NCI-H345 treated with DMSO at 0.1 percent for 48 hours (cell line): ENCODE data around the gene PSMB5.

Experiments used
- DNase-seq: peaks from one replicate; lab custom pipeline; 2025; ENCODE audit not compliant: unreplicated experiment; lab: John Stamatoyannopoulos, UW

PSMB5 gene

DNA sequence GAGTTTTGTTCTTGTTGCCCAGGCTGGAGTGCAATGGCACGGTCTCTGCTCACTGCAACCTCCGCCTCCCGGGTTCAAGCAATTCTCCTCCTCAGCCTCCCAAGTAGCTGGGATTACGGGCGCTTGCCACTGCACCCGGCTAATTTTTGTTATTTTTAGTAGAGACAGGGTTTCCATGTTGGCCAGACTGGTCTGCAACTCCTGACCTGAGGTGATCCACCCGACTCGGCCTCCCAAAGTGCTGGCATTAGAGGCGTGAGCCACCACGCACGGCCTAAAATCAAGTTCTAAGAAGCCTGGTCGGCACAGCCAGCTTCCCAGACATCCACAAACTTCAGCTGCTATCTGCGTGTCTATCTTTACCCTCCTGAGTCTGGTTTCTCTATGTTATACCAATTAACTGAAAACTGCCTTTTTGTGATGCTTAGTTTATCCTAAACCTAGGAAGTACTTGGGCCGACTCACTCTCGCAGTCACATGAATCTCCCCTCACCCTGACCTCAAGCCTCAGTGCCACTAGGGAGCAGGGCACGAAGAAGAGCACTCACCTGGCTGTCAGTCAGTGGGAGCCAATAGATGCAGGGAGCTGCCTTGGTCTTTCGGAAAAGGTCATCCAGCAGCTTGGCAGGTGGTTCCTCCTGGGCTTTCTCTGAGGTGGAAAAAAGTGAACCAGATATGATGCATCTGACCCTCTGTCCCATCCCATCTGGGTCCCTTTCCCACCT is 26.0 kb upstream of the PSMB5 start:
- DNase-seq: no peak

DNA sequence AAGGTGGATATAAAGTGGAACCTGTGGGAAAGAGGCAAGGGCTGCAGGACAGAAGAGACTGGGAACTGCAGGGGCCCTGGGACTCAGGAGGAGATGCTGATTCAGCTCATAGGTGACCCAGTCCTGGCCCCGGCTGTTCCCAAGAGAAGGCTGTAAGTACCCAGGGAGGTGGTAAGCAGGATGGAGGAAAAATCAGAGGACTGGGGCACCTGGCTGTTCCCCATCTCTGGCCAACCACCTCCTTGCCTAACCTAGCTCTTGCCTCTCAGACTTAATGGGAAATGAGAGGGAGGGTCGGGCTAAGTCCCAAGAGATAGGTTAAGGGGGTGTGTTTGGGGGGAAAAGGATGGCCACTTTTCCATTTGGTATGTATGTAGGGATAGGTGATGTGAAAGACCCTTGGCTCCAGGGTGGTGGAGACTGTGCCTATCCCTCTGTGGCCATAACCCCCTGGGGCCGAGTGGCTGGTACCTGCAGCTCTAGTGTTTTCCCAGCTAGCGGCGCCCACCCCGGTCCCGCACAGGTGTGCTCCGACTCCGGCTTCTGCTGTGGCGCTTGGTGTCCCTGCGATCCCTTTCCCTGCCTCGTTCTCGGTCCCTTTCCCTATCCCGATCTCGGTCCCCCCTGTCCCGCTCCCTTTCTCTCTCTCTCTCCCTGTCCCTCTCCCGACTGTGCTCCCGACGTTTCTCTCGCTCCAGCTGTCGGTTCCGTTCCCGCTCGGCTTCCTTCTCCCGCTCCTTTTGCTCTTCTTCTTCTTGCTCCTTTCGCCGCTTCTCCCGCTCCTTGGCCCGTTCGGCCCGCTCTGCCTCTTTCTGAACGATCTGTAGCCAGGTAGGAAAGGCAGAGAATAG is 24.2 kb upstream of the PSMB5 start:
- DNase-seq: no peak

GRCh38 chr14:23057757-23058653 is 23.3 kb upstream of the PSMB5 start:
- DNase-seq: no peak

GRCh38 chr14:23056956-23057756 is 22.5 kb upstream of the PSMB5 start, which contains the start of gene CDH24:
Gene CDH24, minus strand, starts transcription at chr14:23057520. Its CDS starts 1,787 bp downstream, at chr14:23055733.
- DNase-seq: no peak

GRCh38 chr14:23056145-23056955 is 21.6 kb upstream of the PSMB5 start:
- DNase-seq: no peak

GRCh38 chr14:23055621-23056144 is 21.0 kb upstream of the PSMB5 start:
- DNase-seq: no peak

- no peak for DNase-seq
These were observed 20.4 kb upstream of the PSMB5 start for GRCh38 chr14:23055147-23055550.

- no peak for DNase-seq
These were observed 19.5 kb upstream of the PSMB5 start for GRCh38 chr14:23054000-23054811.

DNA sequence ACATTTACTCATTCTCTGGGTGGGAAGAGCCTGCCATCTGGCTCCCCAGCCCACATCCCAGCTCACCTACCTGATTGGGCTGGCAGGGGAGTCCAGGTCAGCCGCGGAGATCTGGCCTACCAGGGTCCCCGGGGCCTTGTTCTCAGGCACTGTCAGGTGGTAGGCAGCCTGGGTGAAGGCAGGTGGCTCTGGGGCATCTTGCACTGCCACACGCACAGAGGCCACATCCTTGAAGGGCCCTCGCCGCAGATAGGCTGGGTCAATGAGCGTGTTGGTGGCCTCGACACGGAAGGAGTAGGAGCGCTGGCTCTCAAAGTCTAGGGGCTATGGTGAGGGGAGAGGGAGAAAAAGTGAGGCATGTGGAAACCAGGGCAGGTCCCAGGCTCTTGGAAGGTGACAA is 18.7 kb upstream of the PSMB5 start:
- no peak for DNase-seq

GRCh38 chr14:23052671-23053070 is 18.0 kb upstream of the PSMB5 start:
- no peak for DNase-seq

DNA sequence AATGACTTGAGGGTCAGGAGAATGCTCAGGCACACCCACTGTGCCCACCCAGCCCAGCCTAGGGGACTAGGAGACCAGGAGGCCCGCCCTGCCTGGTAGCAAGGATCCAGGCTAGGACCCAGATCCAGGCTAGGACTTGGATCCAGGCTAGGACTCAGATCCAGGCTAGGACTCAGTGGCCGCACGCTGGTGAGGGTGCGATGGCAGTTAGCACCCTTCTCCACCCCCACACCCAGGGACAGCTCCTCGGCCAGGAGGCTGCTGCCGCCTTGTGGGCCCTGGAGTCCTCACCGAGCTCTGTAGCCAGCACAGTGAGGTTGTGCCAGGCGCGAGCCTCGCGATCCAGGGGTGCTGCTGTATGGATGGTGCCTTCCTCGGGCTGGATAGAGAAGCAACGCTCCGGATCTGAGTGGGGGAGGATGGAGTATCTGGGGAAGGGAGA is 17.5 kb upstream of the PSMB5 start:
- DNase-seq: no peak

DNA sequence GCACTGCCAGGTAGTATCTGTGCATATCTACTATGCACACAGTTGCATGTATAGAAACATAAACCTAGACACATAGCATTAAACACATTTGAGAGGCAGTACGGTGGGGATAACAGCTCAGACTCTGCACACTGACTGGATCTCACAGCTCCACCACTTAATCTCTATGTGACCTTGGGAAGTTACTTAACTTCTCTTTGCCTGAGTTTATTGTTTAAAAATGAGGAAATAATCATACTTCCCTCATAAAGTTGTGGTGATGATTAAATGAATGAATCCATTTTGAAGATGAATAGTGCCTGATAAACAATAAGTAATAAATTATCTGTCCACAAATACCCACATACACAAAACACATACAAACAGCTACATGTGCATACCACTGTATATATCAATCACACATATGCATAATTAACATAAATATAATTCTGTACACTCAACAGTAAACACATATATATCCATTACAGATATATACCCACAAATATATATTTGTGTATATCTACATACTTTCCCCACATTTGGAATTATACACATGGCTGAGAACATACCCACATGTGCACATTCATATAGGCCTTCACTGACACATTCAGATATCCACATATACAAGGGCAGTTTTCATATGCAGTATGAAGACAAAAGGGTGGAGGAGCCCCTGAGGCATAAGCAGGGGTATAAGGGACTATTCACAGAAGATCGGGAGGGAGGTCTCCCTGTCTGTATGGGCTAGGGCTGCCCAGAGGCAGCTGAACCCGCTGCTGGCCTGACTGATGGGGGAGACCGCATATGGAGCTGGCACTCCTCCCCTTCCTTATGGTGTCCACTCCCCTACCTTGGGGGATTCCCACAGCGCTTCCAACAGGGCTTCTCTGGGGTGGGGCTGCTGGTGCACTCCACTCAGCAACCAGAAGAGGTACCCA is 16.7 kb upstream of the PSMB5 start:
- DNase-seq: no peak

- DNase-seq: no peak
These were observed 14.3 kb upstream of the PSMB5 start for GRCh38 chr14:23049011-23049410.

GRCh38 chr14:23047751-23048693 is 13.3 kb upstream of the PSMB5 start:
- no peak for DNase-seq

DNA sequence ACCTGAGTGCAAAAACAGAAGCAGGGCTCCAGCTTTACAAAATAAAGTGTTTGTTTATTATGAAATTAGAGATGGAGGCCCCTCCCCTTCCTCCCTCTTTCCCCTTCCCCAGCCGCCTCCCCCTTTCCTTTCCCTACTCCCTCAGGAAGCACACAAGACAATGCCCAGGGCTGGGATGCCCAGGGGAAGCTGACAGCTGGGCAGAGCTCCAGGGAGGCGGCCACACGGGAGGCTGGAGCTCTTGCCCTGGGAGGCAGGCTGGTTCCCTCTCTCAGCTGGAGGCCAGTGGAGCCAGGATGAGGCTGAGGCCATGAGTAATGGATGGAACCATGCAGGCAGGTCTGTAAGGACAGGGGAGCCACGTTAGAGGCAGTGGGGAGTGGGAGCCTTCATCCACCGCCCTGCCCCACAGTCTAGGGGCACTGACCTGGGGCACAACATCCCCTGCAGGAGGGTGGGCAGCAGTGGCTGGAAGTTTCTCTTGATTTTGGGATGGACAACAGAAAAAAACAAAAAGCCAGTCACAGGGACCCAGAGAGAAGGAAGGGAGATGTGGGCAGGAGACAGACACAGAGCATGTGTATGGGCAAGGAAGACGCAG is 12.4 kb upstream of the PSMB5 start:
- DNase-seq: no peak
